SK-N-SH (cell line): ENCODE data around the gene DNASE2. TPM values are rescaled to one million over a fixed set of nuclear protein-coding genes. Genes with fewer than 3 reads are reported as not detected.

ENCODE experiments used
- CTCF ChIA-PET: fragments of 300-600, 350-600 bp; formaldehyde crosslinking; extraction: SDS; loops from one replicate; lab custom pipeline; 2021; lab: Yijun Ruan, JAX
- POLR2A ChIA-PET: fragments of 350-600 bp; sonication (Branson Sonifier 250); formaldehyde crosslinking; extraction: SDS; loops from one replicate; lab custom pipeline; 2020; ENCODE audit warnings: antibody characterized with exemption, inconsistent platforms; lab: Yijun Ruan, JAX
- DNase-seq: peaks from one replicate; pipeline ENCODE4 v3.0.0; 2012
- H2AFZ ChIP-seq: fragments of 200-600 bp; sonication (generic); 2 replicates; pipeline ENCODE4 v1.8.1; 2016; ENCODE audit warnings: antibody characterized with exemption, mild to moderate bottlenecking, low read depth
- H3F3A ChIP-seq: fragments of 200-600 bp; sonication (generic); replicated peaks from 2 replicates; pipeline ENCODE3; 2016; ENCODE audit warnings: antibody characterized with exemption, mild to moderate bottlenecking; ENCODE audit not compliant: insufficient read depth
- H3K27ac ChIP-seq, 2 experiments: fragments of 200-500 bp in 1 of 2; fragments of 200-600 bp in 1 of 2; sonication (Bioruptor generic) in 1 of 2; sonication (generic), shearing (Covaris generic) in 1 of 2; 2 replicates each; pipeline versions ENCODE4 v1.5.1 to v1.6.1; 2014 to 2016; ENCODE audit warnings: low read depth in 2 of 2, inconsistent platforms in 1 of 2, low read length in 1 of 2, mild to moderate bottlenecking in 1 of 2, mixed read lengths in 1 of 2
- H3K27me3 ChIP-seq: fragments of 200-600 bp; sonication (generic), shearing (Covaris generic); 2 replicates; pipeline ENCODE4 v1.6.1; 2016; ENCODE audit warnings: mixed run types; ENCODE audit not compliant: insufficient read depth
- H3K36me3 ChIP-seq, 2 experiments: fragments of 200-500 bp in 1 of 2; fragments of 200-600 bp in 1 of 2; sonication (Bioruptor generic) in 1 of 2; sonication (generic) in 1 of 2; replicated peaks in 1 of 2; 2 replicates each; pipeline versions ENCODE3 to v1.5.1; 2014 to 2016; ENCODE audit warnings: low read length in 1 of 2, mild to moderate bottlenecking in 1 of 2; ENCODE audit not compliant: insufficient read depth in 2 of 2, control insufficient read depth in 1 of 2
- H3K4me1 ChIP-seq, 2 experiments: fragments of 200-500 bp in 1 of 2; fragments of 200-600 bp in 1 of 2; sonication (Bioruptor generic) in 1 of 2; sonication (generic), shearing (Covaris generic) in 1 of 2; 2 replicates each; pipeline versions ENCODE4 v1.5.1 to v1.6.1; 2014 to 2016; ENCODE audit warnings: low read depth in 1 of 2, low read length in 1 of 2, mixed run types in 1 of 2; ENCODE audit not compliant: insufficient read depth in 2 of 2, control insufficient read depth in 1 of 2
- H3K4me2 ChIP-seq: fragments of 200-600 bp; sonication (generic), shearing (Covaris generic); 2 replicates; pipeline ENCODE4 v1.6.1; 2017; ENCODE audit warnings: mixed run types
- H3K4me3 ChIP-seq, 2 experiments: fragments of 200-500 bp in 1 of 2; fragments of 200-600 bp in 1 of 2; sonication (Bioruptor generic) in 1 of 2; sonication (generic), shearing (Covaris generic) in 1 of 2; 2 replicates each; pipeline versions ENCODE4 v1.5.1 to v1.8.1; 2014 to 2016; ENCODE audit warnings: low read depth in 2 of 2, inconsistent platforms in 1 of 2, low read length in 1 of 2, mild to moderate bottlenecking in 1 of 2, mixed read lengths in 1 of 2, moderate library complexity in 1 of 2
- H3K79me2 ChIP-seq: fragments of 200-600 bp; sonication (generic); 2 replicates; pipeline ENCODE4 v1.8.1; 2017; ENCODE audit warnings: mild to moderate bottlenecking; ENCODE audit not compliant: insufficient read depth
- H3K9ac ChIP-seq: fragments of 200-600 bp; sonication (generic); 2 replicates; pipeline ENCODE4 v1.6.1; 2017; ENCODE audit warnings: mixed run types
- H3K9me2 ChIP-seq: fragments of 200-600 bp; sonication (generic); 2 replicates; pipeline ENCODE4 v1.6.1; 2017; ENCODE audit warnings: mixed run types
- H3K9me3 ChIP-seq: fragments of 200-600 bp; sonication (generic); 2 replicates; pipeline ENCODE4 v1.6.1; 2017; ENCODE audit warnings: mixed run types, mild to moderate bottlenecking, moderate library complexity
- H4K20me1 ChIP-seq: fragments of 200-600 bp; sonication (generic); 2 replicates; pipeline ENCODE4 v1.6.1; 2017; ENCODE audit warnings: mild to moderate bottlenecking, mixed run types; ENCODE audit not compliant: insufficient read depth
- CHD2 ChIP-seq: fragments of 150-350 bp; IDR thresholded peaks from 2 replicates; pipeline ENCODE4 v1.6.1; 2018; ENCODE audit warnings: low read length; ENCODE audit not compliant: partially characterized antibody
- FOXM1 ChIP-seq: IDR thresholded peaks from 2 replicates; pipeline ENCODE4 v1.4.0; 2012; ENCODE audit warnings: low read depth, mild to moderate bottlenecking
- JUND ChIP-seq: IDR thresholded peaks from 2 replicates; pipeline ENCODE4 v1.4.0; 2012
- NRF1 ChIP-seq: IDR thresholded peaks from 2 replicates; pipeline ENCODE4 v1.6.1; 2012; ENCODE audit warnings: low read depth, mild to moderate bottlenecking, low read length
- RFX5 ChIP-seq: IDR thresholded peaks from 2 replicates; pipeline ENCODE4 v1.6.1; 2012; ENCODE audit warnings: mild to moderate bottlenecking, improper control_type of control experiment, low read length
- TEAD4 ChIP-seq: IDR thresholded peaks from 2 replicates; pipeline ENCODE4 v1.4.0; 2012; ENCODE audit warnings: mild to moderate bottlenecking, borderline replicate concordance; ENCODE audit not compliant: insufficient read depth
- WGBS: methylation state at CpG from one replicate; pipeline ENCODE4 v1.1.6; 2017; ENCODE audit warnings: low lambda C conversion rate; 5-methylcytosine and 5-hydroxymethylcytosine counted together
- polyA plus RNA-seq, 3 experiments: library from polyadenylated mRNA; depleted of rRNA; stranded (reverse); fragments of >200 nt; gene quantifications; 2 replicates each; pipeline ENCODE4 v1.2.3, GENCODE V29; 2012
- TF ChIP-seq, protein P1 (sequence below): IDR thresholded peaks from 2 replicates; pipeline ENCODE4 v1.4.0; 2012; ENCODE audit warnings: low read depth, borderline replicate concordance
- TF ChIP-seq, protein P2 (sequence below): IDR thresholded peaks from 2 replicates; pipeline ENCODE4 v1.4.0; 2012; ENCODE audit warnings: low read depth, borderline replicate concordance

Gene DNASE2
- polyA plus RNA-seq, 1 of the 3 experiments (the other 2 are of a cell fraction): 29.8 TPM

DNA sequence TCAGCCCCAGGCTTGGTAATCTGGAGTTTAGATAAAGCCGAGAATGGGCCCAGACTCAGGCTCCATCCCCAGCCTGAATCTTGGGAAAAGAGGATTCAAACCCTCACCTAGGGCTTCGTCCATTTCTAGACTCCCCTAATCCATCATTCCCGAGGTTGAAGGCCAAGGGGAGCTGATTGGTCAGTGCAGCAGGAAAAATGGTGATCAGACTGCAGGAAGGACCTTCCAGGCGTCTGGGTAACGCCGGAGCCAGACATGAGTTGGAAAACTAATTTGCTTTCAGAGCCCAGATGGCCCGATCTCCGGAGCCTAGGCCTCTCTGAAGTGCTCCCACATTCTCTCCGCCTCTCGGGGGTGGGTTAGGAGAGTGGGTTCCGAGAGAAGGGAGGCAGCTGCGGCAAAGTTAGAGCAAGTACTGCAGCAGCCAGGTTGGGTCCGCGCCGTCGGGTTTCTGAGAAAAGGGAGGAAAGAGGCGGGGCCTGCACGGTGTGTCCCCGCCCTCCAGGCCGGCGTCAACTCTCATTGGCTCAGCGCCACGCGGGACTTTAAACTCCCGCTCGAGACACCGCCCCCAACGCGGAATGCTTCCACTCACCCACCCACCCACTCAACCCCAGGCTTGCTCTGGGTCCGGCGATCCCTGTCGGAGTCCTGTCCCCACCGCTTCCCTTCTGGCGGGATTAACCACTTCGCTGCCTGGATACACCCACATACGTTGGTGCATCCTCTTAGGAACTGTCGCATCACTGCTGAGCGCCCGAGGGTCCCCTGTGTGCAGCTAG is 46.1 kb downstream of the DNASE2 start (continued):
- TF ChIP-seq, protein P1, sequence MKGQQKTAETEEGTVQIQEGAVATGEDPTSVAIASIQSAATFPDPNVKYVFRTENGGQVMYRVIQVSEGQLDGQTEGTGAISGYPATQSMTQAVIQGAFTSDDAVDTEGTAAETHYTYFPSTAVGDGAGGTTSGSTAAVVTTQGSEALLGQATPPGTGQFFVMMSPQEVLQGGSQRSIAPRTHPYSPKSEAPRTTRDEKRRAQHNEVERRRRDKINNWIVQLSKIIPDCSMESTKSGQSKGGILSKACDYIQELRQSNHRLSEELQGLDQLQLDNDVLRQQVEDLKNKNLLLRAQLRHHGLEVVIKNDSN: no peak
- TF ChIP-seq FOXM1: no peak
- TF ChIP-seq, protein P2, sequence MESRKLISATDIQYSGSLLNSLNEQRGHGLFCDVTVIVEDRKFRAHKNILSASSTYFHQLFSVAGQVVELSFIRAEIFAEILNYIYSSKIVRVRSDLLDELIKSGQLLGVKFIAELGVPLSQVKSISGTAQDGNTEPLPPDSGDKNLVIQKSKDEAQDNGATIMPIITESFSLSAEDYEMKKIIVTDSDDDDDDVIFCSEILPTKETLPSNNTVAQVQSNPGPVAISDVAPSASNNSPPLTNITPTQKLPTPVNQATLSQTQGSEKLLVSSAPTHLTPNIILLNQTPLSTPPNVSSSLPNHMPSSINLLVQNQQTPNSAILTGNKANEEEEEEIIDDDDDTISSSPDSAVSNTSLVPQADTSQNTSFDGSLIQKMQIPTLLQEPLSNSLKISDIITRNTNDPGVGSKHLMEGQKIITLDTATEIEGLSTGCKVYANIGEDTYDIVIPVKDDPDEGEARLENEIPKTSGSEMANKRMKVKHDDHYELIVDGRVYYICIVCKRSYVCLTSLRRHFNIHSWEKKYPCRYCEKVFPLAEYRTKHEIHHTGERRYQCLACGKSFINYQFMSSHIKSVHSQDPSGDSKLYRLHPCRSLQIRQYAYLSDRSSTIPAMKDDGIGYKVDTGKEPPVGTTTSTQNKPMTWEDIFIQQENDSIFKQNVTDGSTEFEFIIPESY: no peak
- no peak for TF ChIP-seq RFX5
- TF ChIP-seq CHD2: no peak
- TF ChIP-seq TEAD4: no peak
- no peak for TF ChIP-seq JUND

DNA sequence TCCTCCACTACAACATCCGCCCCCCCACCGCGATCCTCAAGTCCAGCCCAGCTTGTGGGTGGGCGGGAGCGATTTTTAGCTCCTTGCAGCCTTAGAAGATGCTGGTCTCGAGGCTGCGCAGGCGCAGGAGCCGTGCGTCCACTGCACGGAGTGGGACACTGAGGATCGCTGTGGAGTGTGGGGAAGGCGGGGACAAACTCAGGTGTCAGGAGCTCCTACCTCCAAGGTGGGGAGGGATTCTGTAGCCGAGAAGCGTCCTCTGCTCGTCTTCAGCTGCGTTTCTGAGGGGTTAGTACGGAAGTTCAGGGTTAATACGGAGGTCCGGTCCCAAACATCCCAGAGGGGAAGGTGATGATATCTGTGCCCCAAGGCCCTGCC is 46.7 kb downstream of the DNASE2 start, which contains the start of gene RTBDN:
Gene RTBDN, minus strand, starts transcription at position 14 of the 378 bp plus-strand sequence. CDS start 4,600 bp downstream, outside the sequence.
- peak within 1 kb of the TSS; percentile 62 for H3K9ac ChIP-seq
- peak within 1 kb of the TSS; percentile 67 to 73 for H3K4me3 ChIP-seq
- TF ChIP-seq NRF1: peak; percentile 39
- TF ChIP-seq RFX5: no peak
- POLR2A ChIA-PET: interaction anchor here (1.2 kb wide), 1 partner anchor 103 kb away, joined by 4 read pairs; the partner anchor contains the start of gene CALR
- CTCF ChIA-PET: interaction anchor here (0.8 to 1.5 kb wide), 6 partner anchors 28 to 131 kb away, joined by 3 to 4 read pairs (median 3); partner anchors contain the start of gene RNASEH2A
- H3K4me2 ChIP-seq: peak within 1 kb of the TSS; percentile 94
- no peaks in the 10 kb centered on the region for H3K9me2 ChIP-seq
- no peaks in the 10 kb centered on the region for H4K20me1 ChIP-seq
- no peaks in the 10 kb centered on the region for H3K9me3 ChIP-seq
- H3K79me2 ChIP-seq: no peaks in the 10 kb centered on the region
- 30% methylated on average over 18 of the region's 20 CpGs for WGBS
- H3F3A ChIP-seq: peaks cover 27% of the 10 kb centered on the region
- no peak for DNase-seq
- no peaks in the 10 kb centered on the region for H3K36me3 ChIP-seq
- H3K27ac ChIP-seq: peak within 1 kb of the TSS in 1 of 2 experiments; percentile 67; a peak in 2 of 4 replicates
- peak within 1 kb of the TSS; percentile 76 for H2AFZ ChIP-seq
- peaks cover 5 to 43% of the 10 kb centered on the region in 2 experiments; a peak in 2 of 4 replicates for H3K4me1 ChIP-seq
- no peaks in the 10 kb centered on the region for H3K27me3 ChIP-seq
